ENCODE results near the gene AIFM2. TPM values are rescaled to one million over a fixed set of nuclear protein-coding genes. Genes with fewer than 3 reads are reported as not detected.
A peak's percentile ranks its signal among the peaks of the same experiment; 100 is the strongest.

The AIFM2 gene
- polyA plus RNA-seq, 3 donors, result 0.28 to 2.1 (median 0.41) TPM

- over 99% methylated on average over 16 of the region's 22 CpGs for WGBS (ENCODE audit: insufficient coverage)
- no peaks in the 10 kb centered on the region for H3K79me2 ChIP-seq (ENCODE audit: insufficient read depth, low read length)
These were observed 21.1 kb downstream of the AIFM2 start for GRCh38 chr10:70111496-70111895.

GRCh38 chr10:70109064-70109729, 23.4 kb downstream of the AIFM2 start:
- Histone ChIP-seq H2AFZ (ENCODE audit: insufficient read depth, low read depth, low read length, poor library complexity, severe bottlenecking) (no peak overlapping the region), H3K4me3 (replicated peaks in 1 of 3; ENCODE audit: low read depth in 2 of 3, low read length in 3 of 3) (no peak overlapping the region), H3K9me3 (replicated peaks in 1 of 2; ENCODE audit: control insufficient read depth in 1 of 2, insufficient read depth in 1 of 2, low read length in 2 of 2) (no peaks in the 10 kb centered on the region), H3K4me2 (replicated peaks; ENCODE audit: extremely low read depth, low read length, poor library complexity, severe bottlenecking) (no peak overlapping the region), H3K36me3 (replicated peaks in 1 of 2; ENCODE audit: control insufficient read depth in 1 of 2, insufficient read depth in 2 of 2, low read length in 2 of 2) (no peaks in the 10 kb centered on the region), H4K20me1 (ENCODE audit: insufficient read depth, low read length) (no peaks in the 10 kb centered on the region), H3K79me2 (ENCODE audit: insufficient read depth, low read length) (no peaks in the 10 kb centered on the region), H3K9ac (ENCODE audit: insufficient read depth, low read length, poor library complexity, severe bottlenecking) (no peak overlapping the region), H3K27ac (ENCODE audit: low read depth in 1 of 2, low read length in 2 of 2) (no peak overlapping the region), H3K27me3 (ENCODE audit: control insufficient read depth in 2 of 2, insufficient read depth in 2 of 2, low read length in 2 of 2) (no peaks in the 10 kb centered on the region), H3K4me1 (ENCODE audit: control insufficient read depth in 1 of 2, insufficient read depth in 2 of 2, low read length in 2 of 2) (peaks cover 0 to 6% of the 10 kb centered on the region in 2 donors)
- peaks cover 5 to 24% of the 10 kb centered on the region in 2 donors for H3K36me3 Mint-ChIP-seq
- H3K27ac Mint-ChIP-seq, result no peak overlapping the region
- H3K4me3 Mint-ChIP-seq, result no peak overlapping the region
- H3K4me1 Mint-ChIP-seq, result peaks cover 14% of the 10 kb centered on the region
- 98% methylated on average over 16 of the region's 18 CpGs for WGBS (ENCODE audit: insufficient coverage)
- H3K9me3 Mint-ChIP-seq, result peaks cover 0 to 3% (median 0%) of the 10 kb centered on the region in 7 donors
- intact Hi-C loops (cut with micrococcal nuclease), result no loop called here
- no peak for DNase-seq
- no peak for TF ChIP-seq CTCF (IDR thresholded peaks at IDR 0.05)
- peaks cover 0 to 4% (median 1%) of the 10 kb centered on the region in 3 donors for H3K27me3 Mint-ChIP-seq (ENCODE audit: low read depth in 3 of 3)

More at GRCh38 chr10:70111496-70111895, 21.1 kb downstream of the AIFM2 start:
- Histone ChIP-seq H3K27me3 (ENCODE audit: control insufficient read depth in 2 of 2, insufficient read depth in 2 of 2, low read length in 2 of 2) (no peaks in the 10 kb centered on the region), H3K9ac (ENCODE audit: insufficient read depth, low read length, poor library complexity, severe bottlenecking) (no peak overlapping the region), H3K36me3 (replicated peaks in 1 of 2; ENCODE audit: control insufficient read depth in 1 of 2, insufficient read depth in 2 of 2, low read length in 2 of 2) (no peaks in the 10 kb centered on the region), H3K9me3 (replicated peaks in 1 of 2; ENCODE audit: control insufficient read depth in 1 of 2, insufficient read depth in 1 of 2, low read length in 2 of 2) (no peaks in the 10 kb centered on the region), H2AFZ (ENCODE audit: insufficient read depth, low read depth, low read length, poor library complexity, severe bottlenecking) (no peak overlapping the region), H3K4me3 (replicated peaks in 1 of 3; ENCODE audit: low read depth in 2 of 3, low read length in 3 of 3) (no peak overlapping the region), H4K20me1 (ENCODE audit: insufficient read depth, low read length) (no peaks in the 10 kb centered on the region), H3K27ac (ENCODE audit: low read depth in 1 of 2, low read length in 2 of 2) (peak overlapping the region in 1 of 2 donors; percentile 31), H3K4me2 (replicated peaks; ENCODE audit: extremely low read depth, low read length, poor library complexity, severe bottlenecking) (no peak overlapping the region), H3K4me1 (ENCODE audit: control insufficient read depth in 1 of 2, insufficient read depth in 2 of 2, low read length in 2 of 2) (peaks cover 0 to 6% of the 10 kb centered on the region in 2 donors)
- H3K27me3 Mint-ChIP-seq (ENCODE audit: low read depth in 3 of 3), result peaks cover 0 to 1% (median 1%) of the 10 kb centered on the region in 3 donors
- DNase-seq, result no peak
- H3K9me3 Mint-ChIP-seq, result peaks cover 0 to 3% (median 0%) of the 10 kb centered on the region in 7 donors
- no peak for TF ChIP-seq CTCF (IDR thresholded peaks at IDR 0.05)
- peaks cover 14% of the 10 kb centered on the region for H3K4me1 Mint-ChIP-seq
- H3K4me3 Mint-ChIP-seq, result no peak overlapping the region
- intact Hi-C loops (cut with micrococcal nuclease), result no loop called here
- peak overlapping the region in 1 of 7 donors; percentile 60 for H3K27ac Mint-ChIP-seq
- H3K36me3 Mint-ChIP-seq, result peaks cover 7 to 30% of the 10 kb centered on the region in 2 donors
